Measurements from ENCODE around the gene C20orf144.

GRCh38 chr20:33673410-33674293, 11.5 kb downstream of the C20orf144 start:
- TF ChIP-seq, protein P1, sequence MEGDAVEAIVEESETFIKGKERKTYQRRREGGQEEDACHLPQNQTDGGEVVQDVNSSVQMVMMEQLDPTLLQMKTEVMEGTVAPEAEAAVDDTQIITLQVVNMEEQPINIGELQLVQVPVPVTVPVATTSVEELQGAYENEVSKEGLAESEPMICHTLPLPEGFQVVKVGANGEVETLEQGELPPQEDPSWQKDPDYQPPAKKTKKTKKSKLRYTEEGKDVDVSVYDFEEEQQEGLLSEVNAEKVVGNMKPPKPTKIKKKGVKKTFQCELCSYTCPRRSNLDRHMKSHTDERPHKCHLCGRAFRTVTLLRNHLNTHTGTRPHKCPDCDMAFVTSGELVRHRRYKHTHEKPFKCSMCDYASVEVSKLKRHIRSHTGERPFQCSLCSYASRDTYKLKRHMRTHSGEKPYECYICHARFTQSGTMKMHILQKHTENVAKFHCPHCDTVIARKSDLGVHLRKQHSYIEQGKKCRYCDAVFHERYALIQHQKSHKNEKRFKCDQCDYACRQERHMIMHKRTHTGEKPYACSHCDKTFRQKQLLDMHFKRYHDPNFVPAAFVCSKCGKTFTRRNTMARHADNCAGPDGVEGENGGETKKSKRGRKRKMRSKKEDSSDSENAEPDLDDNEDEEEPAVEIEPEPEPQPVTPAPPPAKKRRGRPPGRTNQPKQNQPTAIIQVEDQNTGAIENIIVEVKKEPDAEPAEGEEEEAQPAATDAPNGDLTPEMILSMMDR (IDR thresholded peaks at IDR 0.05), result no peak
- no peak for TF ChIP-seq POLR2AphosphoS5 (IDR thresholded peaks at IDR 0.05; ENCODE audit: low read depth, low read length)
